Smooth muscle cell (in vitro differentiated cells): ENCODE measurements around the gene CPT1A. TPM values are rescaled to one million over a fixed set of nuclear protein-coding genes. Genes with fewer than 3 reads are reported as not detected.

Source experiments
- DNase-seq: peaks from one replicate; lab custom pipeline; 2025; ENCODE audit not compliant: unreplicated experiment; lab: John Stamatoyannopoulos, UW
- H2AFZ ChIP-seq: fragments of 200-600 bp; sonication (generic); 2 replicates; pipeline ENCODE4 v1.6.0; 2016; ENCODE audit warnings: antibody characterized with exemption, low read depth, mild to moderate bottlenecking
- H3F3A ChIP-seq: fragments of 200-600 bp; sonication (generic); 2 replicates; pipeline ENCODE4 v1.6.0; 2017; ENCODE audit warnings: antibody characterized with exemption, low read depth
- H3K27ac ChIP-seq: fragments of 200-600 bp; sonication (generic); 2 replicates; pipeline ENCODE4 v1.5.1; 2016; ENCODE audit warnings: low read depth, mild to moderate bottlenecking
- H3K27me3 ChIP-seq: fragments of 200-600 bp; sonication (generic); 2 replicates; pipeline ENCODE4 v1.6.1; 2016; ENCODE audit warnings: low read depth, mild to moderate bottlenecking
- H3K36me3 ChIP-seq: fragments of 200-600 bp; sonication (generic); 2 replicates; pipeline ENCODE4 v1.5.1; 2016; ENCODE audit warnings: low read depth
- H3K4me1 ChIP-seq: fragments of 200-600 bp; sonication (generic); 2 replicates; pipeline ENCODE4 v1.5.1; 2016; ENCODE audit warnings: low read depth
- H3K4me2 ChIP-seq: fragments of 200-600 bp; sonication (generic); 2 replicates; pipeline ENCODE4 v1.6.0; 2016; ENCODE audit warnings: mild to moderate bottlenecking
- H3K4me3 ChIP-seq: fragments of 200-600 bp; sonication (generic); 2 replicates; pipeline ENCODE4 v1.5.1; 2016; ENCODE audit warnings: mild to moderate bottlenecking
- H3K79me2 ChIP-seq: fragments of 200-600 bp; sonication (generic); 2 replicates; pipeline ENCODE4 v1.6.0; 2016; ENCODE audit warnings: low read depth, mild to moderate bottlenecking
- H3K9ac ChIP-seq: fragments of 200-600 bp; sonication (generic); 2 replicates; pipeline ENCODE4 v1.6.0; 2016; ENCODE audit warnings: low read depth
- H3K9me3 ChIP-seq: fragments of 200-600 bp; sonication (generic); replicated peaks from 2 replicates; pipeline ENCODE4 v1.5.1; 2016; ENCODE audit warnings: low read depth
- H4K20me1 ChIP-seq: fragments of 200-600 bp; sonication (generic); 2 replicates; pipeline ENCODE4 v1.6.0; 2016; ENCODE audit warnings: low read depth
- CTCF ChIP-seq: fragments of 200-600 bp; sonication (generic); IDR thresholded peaks from 2 replicates; pipeline ENCODE4 v1.5.1; 2017; ENCODE audit warnings: borderline replicate concordance, mild to moderate bottlenecking, antibody characterized with exemption; ENCODE audit not compliant: insufficient read depth, poor library complexity, severe bottlenecking
- WGBS: methylation state at CpG from one replicate; pipeline ENCODE4 v1.1.7; 2016; ENCODE audit warnings: low lambda C conversion rate; 5-methylcytosine and 5-hydroxymethylcytosine counted together
- polyA plus RNA-seq: library from polyadenylated mRNA; unstranded; fragments of >200 nt; fragmentation: Nextera tagmentation; extraction: Ambion mirVana; gene quantifications from 2 replicates; pipeline ENCODE4 v1.2.1, GENCODE V29; 2016
- total RNA-seq: library from RNA; depleted of rRNA; stranded (reverse); fragments of >200 nt; gene quantifications from 2 replicates; pipeline ENCODE4 v1.2.3, GENCODE V29; 2014

Gene CPT1A
- total and polyA plus RNA-seq, 2 experiments from 2014 or later, result 0.24 to 1.9 TPM

GRCh38 chr11:68808787-68809186, 32.9 kb downstream of the CPT1A start:
- Histone ChIP-seq H3K4me3 (no peak overlapping the region), H3K4me1 (no peaks in the 10 kb centered on the region), H4K20me1 (no peaks in the 10 kb centered on the region), H3K36me3 (no peaks in the 10 kb centered on the region), H3K27me3 (no peaks in the 10 kb centered on the region), H3K4me2 (no peak overlapping the region), H3K79me2 (no peaks in the 10 kb centered on the region), H2AFZ (no peak overlapping the region), H3K9ac (no peak overlapping the region), H3K9me3 (no peaks in the 10 kb centered on the region), H3F3A (no peaks in the 10 kb centered on the region), H3K27ac (no peak overlapping the region)
- 95% methylated on average over 2 of the region's 2 CpGs for WGBS
- DNase-seq, result no peak
- no peak for TF ChIP-seq CTCF

GRCh38 chr11:68806931-68807844, 34.5 kb downstream of the CPT1A start:
- no peaks in the 10 kb centered on the region for H3K79me2 ChIP-seq
- no peaks in the 10 kb centered on the region for H3K9me3 ChIP-seq
- H3K27ac ChIP-seq, result no peak overlapping the region
- H3K4me3 ChIP-seq, result no peak overlapping the region
- H3K4me2 ChIP-seq, result no peak overlapping the region
- no peaks in the 10 kb centered on the region for H3F3A ChIP-seq
- 93% methylated on average over 23 of the region's 23 CpGs for WGBS
- no peaks in the 10 kb centered on the region for H3K36me3 ChIP-seq
- no peaks in the 10 kb centered on the region for H4K20me1 ChIP-seq
- no peak for DNase-seq
- no peak for TF ChIP-seq CTCF
- H2AFZ ChIP-seq, result no peak overlapping the region
- no peaks in the 10 kb centered on the region for H3K27me3 ChIP-seq
- no peak overlapping the region for H3K9ac ChIP-seq
- no peaks in the 10 kb centered on the region for H3K4me1 ChIP-seq

- Histone ChIP-seq H3F3A (no peaks in the 10 kb centered on the region), H3K79me2 (no peaks in the 10 kb centered on the region), H3K9me3 (no peaks in the 10 kb centered on the region), H3K4me1 (no peaks in the 10 kb centered on the region), H2AFZ (no peak overlapping the region), H3K4me3 (no peak overlapping the region), H3K27ac (no peak overlapping the region), H4K20me1 (no peaks in the 10 kb centered on the region), H3K4me2 (no peak overlapping the region), H3K27me3 (no peaks in the 10 kb centered on the region), H3K9ac (no peak overlapping the region), H3K36me3 (no peaks in the 10 kb centered on the region)
- WGBS, result 93% methylated on average over 3 of the region's 3 CpGs
- no peak for TF ChIP-seq CTCF
- no peak for DNase-seq
These were observed 36.9 kb downstream of the CPT1A start for GRCh38 chr11:68804786-68805185.

- DNase-seq, result no peak
- no peaks in the 10 kb centered on the region for H3K27me3 ChIP-seq
These were observed 38.0 kb downstream of the CPT1A start for GRCh38 chr11:68803766-68804165.

More at GRCh38 chr11:68803766-68804165, 38.0 kb downstream of the CPT1A start:
- Histone ChIP-seq H3K4me1 (no peaks in the 10 kb centered on the region), H3K4me3 (no peak overlapping the region), H3K27ac (no peak overlapping the region), H3K4me2 (no peak overlapping the region), H3K9ac (no peak overlapping the region), H4K20me1 (no peaks in the 10 kb centered on the region), H3K36me3 (no peaks in the 10 kb centered on the region), H3K9me3 (no peaks in the 10 kb centered on the region), H3F3A (no peaks in the 10 kb centered on the region), H2AFZ (no peak overlapping the region), H3K79me2 (no peaks in the 10 kb centered on the region)
- 96% methylated on average over 8 of the region's 8 CpGs for WGBS
- TF ChIP-seq CTCF, result no peak
